Lower leg skin (tissue), 3 donors: ENCODE measurements around the gene TMEM151B.

Source experiments
- CTCF ChIP-seq, 3 donors: fragments of 450-650 bp; IDR thresholded peaks; one replicate each; pipeline ENCODE4 v1.5.1; 2016; ENCODE audit warnings: antibody characterized with exemption in 3 of 3, mild to moderate bottlenecking in 3 of 3, moderate library complexity in 2 of 3
- POLR2A ChIP-seq, 2 donors: fragments of 450-650 bp; IDR thresholded peaks; one replicate each; pipeline ENCODE4 v1.6.1; 2016 to 2017; ENCODE audit warnings: antibody characterized with exemption in 2 of 2, mild to moderate bottlenecking in 1 of 2, moderate library complexity in 1 of 2

- TF ChIP-seq CTCF (IDR thresholded peaks at IDR 0.05): no peak
- TF ChIP-seq POLR2A (IDR thresholded peaks at IDR 0.05): no peak
Observed at GRCh38 chr6:44271914-44272313, 1.7 kb downstream of the TMEM151B start.
